ENCODE data around the gene NOL9.

Gene NOL9

DNA sequence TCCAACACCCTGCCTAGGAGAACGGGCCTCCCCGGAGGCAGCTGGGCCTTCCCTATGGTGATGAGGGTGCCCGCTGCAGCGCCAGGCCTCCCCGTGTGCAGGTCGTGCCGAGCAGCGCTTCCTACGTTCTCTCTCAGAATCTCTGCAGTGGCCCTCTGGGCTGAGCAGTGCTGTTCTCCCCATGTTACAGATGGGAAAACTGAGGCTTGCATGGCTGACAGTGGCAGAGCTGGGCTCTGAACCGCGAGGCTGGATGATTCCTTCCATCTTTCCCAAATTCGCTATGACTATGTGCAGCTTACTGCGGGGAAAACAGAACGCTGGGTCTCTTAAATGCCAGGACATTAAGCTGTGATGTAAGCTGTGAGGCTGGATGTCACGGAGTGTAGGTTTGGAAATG, 39.5 kb upstream of the NOL9 start:
- no peak overlapping the region for H3K4me3 ChIP-seq (ENCODE audit: low read depth, low read length)
- TF ChIP-seq, protein P1, sequence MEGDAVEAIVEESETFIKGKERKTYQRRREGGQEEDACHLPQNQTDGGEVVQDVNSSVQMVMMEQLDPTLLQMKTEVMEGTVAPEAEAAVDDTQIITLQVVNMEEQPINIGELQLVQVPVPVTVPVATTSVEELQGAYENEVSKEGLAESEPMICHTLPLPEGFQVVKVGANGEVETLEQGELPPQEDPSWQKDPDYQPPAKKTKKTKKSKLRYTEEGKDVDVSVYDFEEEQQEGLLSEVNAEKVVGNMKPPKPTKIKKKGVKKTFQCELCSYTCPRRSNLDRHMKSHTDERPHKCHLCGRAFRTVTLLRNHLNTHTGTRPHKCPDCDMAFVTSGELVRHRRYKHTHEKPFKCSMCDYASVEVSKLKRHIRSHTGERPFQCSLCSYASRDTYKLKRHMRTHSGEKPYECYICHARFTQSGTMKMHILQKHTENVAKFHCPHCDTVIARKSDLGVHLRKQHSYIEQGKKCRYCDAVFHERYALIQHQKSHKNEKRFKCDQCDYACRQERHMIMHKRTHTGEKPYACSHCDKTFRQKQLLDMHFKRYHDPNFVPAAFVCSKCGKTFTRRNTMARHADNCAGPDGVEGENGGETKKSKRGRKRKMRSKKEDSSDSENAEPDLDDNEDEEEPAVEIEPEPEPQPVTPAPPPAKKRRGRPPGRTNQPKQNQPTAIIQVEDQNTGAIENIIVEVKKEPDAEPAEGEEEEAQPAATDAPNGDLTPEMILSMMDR (IDR thresholded peaks at IDR 0.05; ENCODE audit: borderline replicate concordance, insufficient read depth, low read depth, low read length) = no peak

DNA sequence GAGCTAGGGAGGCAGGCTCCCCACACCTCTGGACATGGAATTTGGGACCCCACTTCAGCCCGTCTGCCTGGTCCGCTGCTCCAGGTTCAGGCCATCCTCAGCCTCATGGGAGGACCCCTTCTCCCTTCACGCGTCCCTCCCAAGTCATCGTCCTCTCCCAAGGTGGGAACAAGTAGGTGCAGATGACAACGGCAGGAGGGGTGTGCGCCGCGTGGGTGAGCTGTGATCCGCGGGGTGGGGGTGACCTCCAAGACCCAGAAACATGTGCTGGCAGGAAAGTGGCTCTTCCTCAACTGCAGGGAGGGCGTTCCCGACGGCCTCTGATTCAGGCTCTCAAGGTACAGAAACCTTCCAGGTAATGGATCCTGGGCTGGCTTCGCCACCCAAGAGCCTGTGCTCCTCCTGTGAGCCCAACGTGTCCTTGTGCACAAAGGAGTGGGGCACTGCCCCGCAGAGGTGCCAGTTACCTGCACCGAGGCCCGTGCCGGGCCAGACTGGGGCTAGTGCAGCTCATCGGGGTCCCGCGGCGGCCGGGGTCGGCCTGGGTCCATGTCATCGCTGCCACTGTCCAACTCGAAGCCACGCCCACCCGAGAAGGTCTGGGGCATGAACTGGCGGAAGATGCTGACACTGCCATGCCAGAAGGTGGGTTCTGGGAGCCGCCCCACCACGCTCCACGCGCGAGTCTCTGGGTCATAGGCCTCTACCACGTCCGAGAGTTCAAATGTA, 38.7 kb upstream of the NOL9 start:
- TF ChIP-seq, protein P1 (IDR thresholded peaks at IDR 0.05; ENCODE audit: borderline replicate concordance, insufficient read depth, low read depth, low read length) = no peak
- H3K4me3 ChIP-seq (ENCODE audit: low read depth, low read length) = no peak overlapping the region

DNA sequence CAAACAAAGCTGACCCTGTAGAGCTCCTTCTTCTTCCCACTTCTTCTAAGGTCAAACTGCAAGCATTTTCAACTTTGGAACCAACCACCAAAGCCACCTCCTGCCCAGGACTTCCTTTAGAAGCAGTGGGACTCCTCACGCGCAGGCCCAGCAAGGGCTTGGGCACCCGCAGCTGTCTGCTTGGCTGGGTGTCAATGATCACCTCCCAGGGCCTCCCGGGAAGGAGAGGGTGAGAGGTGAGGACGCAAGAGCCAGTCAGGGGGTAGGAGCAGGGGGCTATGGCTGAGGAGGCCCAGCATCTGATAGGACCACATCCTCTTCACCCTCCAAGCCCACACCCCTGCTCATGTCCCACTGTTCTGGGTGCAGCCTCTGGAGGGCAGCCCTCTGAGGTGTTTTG, 38.1 kb upstream of the NOL9 start:
- TF ChIP-seq, protein P1 (IDR thresholded peaks at IDR 0.05; ENCODE audit: borderline replicate concordance, insufficient read depth, low read depth, low read length) = no peak
- H3K4me3 ChIP-seq (ENCODE audit: low read depth, low read length) = no peak overlapping the region

DNA sequence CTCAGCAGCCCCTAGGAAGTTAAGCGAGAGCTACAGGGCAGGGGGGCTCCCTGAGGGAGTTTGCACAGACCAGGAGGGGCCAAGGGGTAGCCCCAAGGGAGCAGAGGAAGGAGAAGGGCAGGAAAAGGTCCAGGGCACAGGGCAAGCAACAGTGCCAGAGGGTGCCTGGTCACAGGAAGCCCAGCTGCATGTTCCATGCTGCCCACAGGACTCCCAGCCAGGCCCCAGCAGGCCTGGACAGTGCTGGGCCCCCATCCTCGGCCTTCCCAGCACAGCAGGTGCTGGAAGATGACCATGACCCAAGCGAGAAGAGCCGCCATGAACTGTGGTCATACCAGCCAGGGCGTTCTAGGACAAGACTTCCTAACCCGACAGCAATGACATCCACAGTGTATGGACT, 37.3 kb upstream of the NOL9 start:
- no peak overlapping the region for H3K4me3 ChIP-seq (ENCODE audit: low read depth, low read length)
- TF ChIP-seq, protein P1 (IDR thresholded peaks at IDR 0.05; ENCODE audit: borderline replicate concordance, insufficient read depth, low read depth, low read length) = no peak

DNA sequence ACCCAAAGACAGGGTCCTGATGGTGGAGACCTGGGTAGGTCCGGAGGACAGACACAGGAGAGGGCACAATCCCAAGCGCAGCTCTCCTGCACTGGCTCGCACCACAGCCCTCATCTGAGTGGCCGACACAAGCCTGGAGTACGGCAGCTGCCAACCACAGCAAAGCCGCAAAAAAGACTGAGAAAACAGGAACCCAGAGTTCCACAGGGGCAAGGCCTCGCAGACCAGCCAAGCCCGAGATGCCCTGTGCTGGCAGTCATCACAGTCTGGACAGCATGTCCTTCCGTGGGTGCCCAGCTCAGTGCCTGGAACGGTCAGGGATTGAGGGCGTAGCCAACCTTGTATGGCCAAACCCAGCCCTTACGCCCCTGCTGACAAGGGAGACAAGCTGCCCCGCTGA, 36.9 kb upstream of the NOL9 start:
- TF ChIP-seq, protein P1 (IDR thresholded peaks at IDR 0.05; ENCODE audit: borderline replicate concordance, insufficient read depth, low read depth, low read length) = no peak
- no peak overlapping the region for H3K4me3 ChIP-seq (ENCODE audit: low read depth, low read length)

DNA sequence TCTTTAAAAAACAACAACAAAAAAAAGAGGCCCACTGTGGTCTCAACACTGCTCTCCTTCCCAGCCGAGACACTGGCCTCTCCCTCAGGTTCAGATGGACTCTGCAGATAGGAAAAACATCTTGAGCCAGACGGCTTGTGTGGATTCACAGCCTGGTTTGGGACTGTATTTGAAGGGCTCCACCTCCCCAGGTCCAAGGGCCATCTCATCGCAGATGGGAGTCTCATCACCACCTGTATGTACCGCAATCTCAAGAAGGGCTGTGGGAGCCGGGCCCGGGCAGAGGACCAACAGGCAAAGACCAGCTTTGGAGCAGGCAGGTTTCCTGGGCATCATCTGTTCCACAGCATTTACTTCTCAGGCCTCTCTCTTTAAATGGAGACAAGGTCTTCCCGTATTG, 35.7 kb upstream of the NOL9 start:
- no peak overlapping the region for H3K4me3 ChIP-seq (ENCODE audit: low read depth, low read length)
- TF ChIP-seq, protein P1 (IDR thresholded peaks at IDR 0.05; ENCODE audit: borderline replicate concordance, insufficient read depth, low read depth, low read length) = no peak

DNA sequence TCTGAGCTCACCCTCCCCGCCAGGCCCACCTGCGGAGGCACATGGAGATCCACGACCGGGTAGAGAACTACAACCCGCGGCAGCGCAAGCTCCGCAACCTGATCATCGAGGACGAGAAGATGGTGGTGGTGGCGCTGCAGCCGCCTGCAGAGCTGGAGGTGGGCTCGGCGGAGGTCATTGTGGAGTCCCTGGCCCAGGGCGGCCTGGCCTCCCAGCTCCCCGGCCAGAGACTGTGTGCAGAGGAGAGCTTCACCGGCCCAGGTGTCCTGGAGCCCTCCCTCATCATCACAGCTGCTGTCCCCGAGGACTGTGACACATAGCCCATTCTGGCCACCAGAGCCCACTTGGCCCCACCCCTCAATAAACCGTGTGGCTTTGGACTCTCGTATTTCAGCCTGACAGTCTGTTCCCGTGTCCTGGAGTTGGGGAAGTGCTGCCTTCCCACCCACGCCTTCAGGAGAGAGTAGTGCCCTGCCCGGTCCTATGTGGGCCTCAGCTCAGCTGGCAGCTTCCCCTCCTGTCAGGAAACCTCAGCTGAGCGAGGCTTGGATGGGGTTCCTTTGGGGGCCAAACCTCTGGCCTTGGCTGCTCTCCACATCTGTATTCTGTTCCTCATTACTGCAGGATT, 34.7 kb upstream of the NOL9 start:
- TF ChIP-seq, protein P1 (IDR thresholded peaks at IDR 0.05; ENCODE audit: borderline replicate concordance, insufficient read depth, low read depth, low read length) = no peak
- no peak overlapping the region for H3K4me3 ChIP-seq (ENCODE audit: low read depth, low read length)

All from GM12875 (cell line).